ENCODE measurements around the gene VENTX.
"Not testable (repeated sequence)": the region's sequence is repeated elsewhere in the genome, so short reads cannot be mapped to it uniquely, and the experiment has no call there.

Gene VENTX

GRCh38 chr10:133215586-133215985 is 22.1 kb upstream of the VENTX start:
- DNase-seq (ENCODE audit: low read depth), result no peak
- TF ChIP-seq CTCF (IDR thresholded peaks at IDR 0.05; ENCODE audit: insufficient read depth, low read depth, low read length, missing control alignments), result no peak
- H3K4me3 ChIP-seq (ENCODE audit: low read length), result no peak overlapping the region

- DNase-seq (ENCODE audit: low read depth), result no peak
- no peak for TF ChIP-seq CTCF (IDR thresholded peaks at IDR 0.05; ENCODE audit: insufficient read depth, low read depth, low read length, missing control alignments)
- H3K4me3 ChIP-seq (ENCODE audit: low read length), result no peak overlapping the region
Observed at GRCh38 chr10:133216776-133217175, 20.9 kb upstream of the VENTX start.

- H3K4me3 ChIP-seq (ENCODE audit: low read length), result no peak overlapping the region
- TF ChIP-seq CTCF (IDR thresholded peaks at IDR 0.05; ENCODE audit: insufficient read depth, low read depth, low read length, missing control alignments), result no peak
- DNase-seq (ENCODE audit: low read depth), result no peak
Observed at GRCh38 chr10:133217800-133218589, 19.7 kb upstream of the VENTX start.

GRCh38 chr10:133218891-133219290 is 18.8 kb upstream of the VENTX start:
- no peak overlapping the region for H3K4me3 ChIP-seq (ENCODE audit: low read length)
- no peak for DNase-seq (ENCODE audit: low read depth)
- TF ChIP-seq CTCF (IDR thresholded peaks at IDR 0.05; ENCODE audit: insufficient read depth, low read depth, low read length, missing control alignments), result no peak

GRCh38 chr10:133219782-133220181 is 17.9 kb upstream of the VENTX start:
- TF ChIP-seq CTCF (IDR thresholded peaks at IDR 0.05; ENCODE audit: insufficient read depth, low read depth, low read length, missing control alignments), result no peak
- no peak for DNase-seq (ENCODE audit: low read depth)
- no peak overlapping the region for H3K4me3 ChIP-seq (ENCODE audit: low read length)

- DNase-seq (ENCODE audit: low read depth), result no peak
- no peak overlapping the region for H3K4me3 ChIP-seq (ENCODE audit: low read length)
- TF ChIP-seq CTCF (IDR thresholded peaks at IDR 0.05; ENCODE audit: insufficient read depth, low read depth, low read length, missing control alignments), result no peak
Observed at GRCh38 chr10:133221331-133221730, 16.3 kb upstream of the VENTX start.

- not testable (repeated sequence) for H3K4me3 ChIP-seq (ENCODE audit: low read length); DNase-seq (ENCODE audit: low read depth)
Observed at GRCh38 chr10:133221756-133222155, 15.9 kb upstream of the VENTX start.

Data from epithelial cell of esophagus (primary cell).